ENCODE results near the gene MYBPH. TPM values are rescaled to one million over a fixed set of nuclear protein-coding genes. Genes with fewer than 3 reads are reported as not detected.

The MYBPH gene
- total and polyA plus RNA-seq, 10 of the 15 experiments (the other 5 are each of a cell fraction or from before 2014, with no cell fraction given) = 0.06 to 0.10 TPM; not detected in 8

- TF ChIP-seq HSF1 (IDR thresholded peaks at IDR 0.05; ENCODE audit: low read depth, low read length) = no peak
- no peak for TF ChIP-seq JUND (IDR thresholded peaks at IDR 0.05; ENCODE audit: low read depth, low read length)
- no peak for TF ChIP-seq STAT1 (conservative IDR thresholded peaks at IDR 0.05)
These were observed 30.6 kb upstream of the MYBPH start (continued) for GRCh38 chr1:203206129-203206687.

GRCh38 chr1:203204756-203205155 is 29.1 kb upstream of the MYBPH start:
- intact Hi-C loops (cut with micrococcal nuclease; ENCODE audit: unreplicated experiment) (no loop called here), in situ Hi-C loops (cut with MboI) (no loop called here)
- ATAC-seq (no peak), FAIRE-seq (no peak), DNase-seq (ENCODE audit: low read depth, low spot score) (no peak)
- H3K27ac ChIP-seq (ENCODE audit: control insufficient read depth, insufficient read depth) = no peak overlapping the region
- RAD21 ChIA-PET (ENCODE audit: unreplicated experiment) = no interaction called here
- no peaks in the 10 kb centered on the region for H3K9me3 ChIP-seq (replicated peaks; ENCODE audit: control insufficient read depth, insufficient read depth, low read length)
- H3K36me3 ChIP-seq (ENCODE audit: control insufficient read depth in 2 of 2, insufficient read depth in 2 of 2, low read length in 1 of 2) = no peaks in the 10 kb centered on the region
- no peaks in the 10 kb centered on the region for H3K4me1 ChIP-seq (ENCODE audit: control insufficient read depth, insufficient read depth, low read length)
- TF ChIP-seq RCOR1 (conservative IDR thresholded peaks at IDR 0.05; ENCODE audit: low read depth, low read length) = no peak
- TF ChIP-seq SRF (IDR thresholded peaks at IDR 0.05; ENCODE audit: low read depth in 2 of 2, low read length in 2 of 2) = no peak
- TF ChIP-seq RELA (IDR thresholded peaks at IDR 0.05; ENCODE audit: borderline replicate concordance, partially characterized antibody) = no peak
- TF ChIP-seq POLR2A (IDR thresholded peaks at IDR 0.05; ENCODE audit: low read depth, low read length) = no peak
- no peak for TF ChIP-seq SKIL (IDR thresholded peaks at IDR 0.05; ENCODE audit: low read depth, poor library complexity, severe bottlenecking)
- TF ChIP-seq ZBTB4 (CRISPR knock-in tag; IDR thresholded peaks at IDR 0.05) = no peak
- no peak for TF ChIP-seq SMAD5 (IDR thresholded peaks at IDR 0.05; ENCODE audit: low read depth)
- no peak for TF ChIP-seq CBX3 (IDR thresholded peaks at IDR 0.05; ENCODE audit: borderline replicate concordance, low read depth)
- TF ChIP-seq NR2C1 (IDR thresholded peaks at IDR 0.05) = no peak
- TF ChIP-seq SIN3A (IDR thresholded peaks at IDR 0.05; ENCODE audit: low read depth, low read length) = no peak
- TF ChIP-seq IRF4 (IDR thresholded peaks at IDR 0.05; ENCODE audit: low read depth, low read length) = no peak
- TF ChIP-seq ZNF217 (IDR thresholded peaks at IDR 0.05) = no peak
- no peaks in the 10 kb centered on the region for H3K79me2 ChIP-seq (ENCODE audit: control insufficient read depth, insufficient read depth, low read length)
- H4K20me1 ChIP-seq (ENCODE audit: control insufficient read depth, insufficient read depth) = no peaks in the 10 kb centered on the region; the same call in 1 of the 2 replicates
- POLR2A ChIA-PET = no interaction called here
- H2AFZ ChIP-seq (ENCODE audit: control insufficient read depth, low read depth, low read length) = no peak overlapping the region
- H3K9ac ChIP-seq (ENCODE audit: control insufficient read depth, insufficient read depth, low read length) = no peak overlapping the region
- H3K4me3 ChIP-seq = no peak overlapping the region
- SMC1A ChIA-PET (ENCODE audit: uncharacterized antibody, unreplicated experiment) = interaction anchor here (1.2 to 1.3 kb wide), 2 partner anchors 9 to 165 kb away, joined by 3 read pairs; no protein-coding TSS in a partner anchor
- H3K4me2 ChIP-seq (ENCODE audit: control insufficient read depth, insufficient read depth) = no peak overlapping the region
- WGBS (ENCODE audit: insufficient coverage, insufficient replicate concordance, low lambda C conversion rate, missing lambda C conversion rate) = 19% methylated on average over 2 of the region's 2 CpGs
- CTCF ChIA-PET = interaction anchor here (1.5 kb wide), 1 partner anchor 11 kb away, joined by 7 read pairs; no protein-coding TSS in a partner anchor
- no TSS peak for BruUV-seq (replicated peaks)
- peaks cover 0 to 3% of the 10 kb centered on the region in 2 experiments; a peak in 3 of 4 replicates for H3K27me3 ChIP-seq (replicated peaks in 1 of 2; ENCODE audit: control insufficient read depth in 2 of 2, insufficient read depth in 2 of 2, low read length in 1 of 2)
